CD4-positive, alpha-beta T cell treated with Interleukin-4 for 1 hour (primary cell): ENCODE data around the gene IL4R.
"Not testable (repeated sequence)": the region's sequence is repeated elsewhere in the genome, so short reads cannot be mapped to it uniquely, and the experiment has no call there.

Source experiments
- DNase-seq, 2 donors: peaks; one replicate each; pipeline ENCODE4 v3.0.0-alpha.2; 2020 to 2022

Gene IL4R

DNA sequence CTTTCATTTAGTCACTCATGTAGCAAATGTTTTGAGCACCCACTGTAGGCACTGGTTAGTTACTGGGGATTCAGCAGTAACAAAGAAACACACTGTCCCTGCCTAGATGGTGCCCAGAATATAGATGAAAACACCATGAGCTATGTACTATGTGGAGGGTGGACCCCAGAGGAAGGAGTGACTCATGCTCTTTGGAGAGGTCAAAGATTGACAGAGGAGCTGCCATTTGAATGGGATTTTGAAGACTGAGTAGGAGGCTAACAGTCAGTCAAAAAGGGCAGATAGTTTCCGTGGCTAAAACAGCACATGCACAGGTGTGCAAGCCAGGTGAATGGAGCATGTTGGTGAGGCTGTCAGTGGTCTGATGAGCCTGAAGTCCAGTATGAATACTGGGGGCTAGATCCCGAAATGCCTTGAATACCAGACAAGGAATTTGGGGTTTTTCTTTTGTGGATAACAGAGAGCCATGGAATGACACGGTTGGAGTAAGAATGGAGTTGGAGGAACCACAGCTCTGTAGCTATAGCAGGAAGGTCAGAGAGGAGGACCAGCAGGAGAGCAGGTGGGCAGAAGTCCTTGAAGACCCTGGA is 94.3 kb downstream of the IL4R start:
- peak in 1 of 2 donors; percentile 56 for DNase-seq

DNA sequence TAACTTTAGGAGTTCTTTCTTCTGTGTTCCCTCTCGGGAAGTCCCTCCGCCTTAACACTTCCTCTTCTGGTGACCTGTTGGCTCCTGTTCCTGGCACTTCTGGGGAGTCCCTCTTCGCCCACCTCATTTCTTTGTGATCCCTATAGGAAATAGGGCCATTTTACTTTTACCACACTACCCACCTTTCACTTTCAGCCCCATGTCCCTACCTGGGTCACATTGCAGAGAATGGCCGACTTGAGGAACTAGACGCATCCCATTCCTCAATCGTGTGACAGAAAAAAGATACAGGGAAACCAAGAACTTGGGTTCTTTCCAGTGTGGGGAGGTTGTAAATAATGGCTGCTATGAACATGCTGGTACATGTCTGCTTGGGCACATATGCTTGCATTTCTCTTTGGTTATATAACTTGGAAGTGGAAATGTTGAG is 94.8 kb downstream of the IL4R start:
- DNase-seq = peak in 1 of 2 donors; percentile 24

DNA sequence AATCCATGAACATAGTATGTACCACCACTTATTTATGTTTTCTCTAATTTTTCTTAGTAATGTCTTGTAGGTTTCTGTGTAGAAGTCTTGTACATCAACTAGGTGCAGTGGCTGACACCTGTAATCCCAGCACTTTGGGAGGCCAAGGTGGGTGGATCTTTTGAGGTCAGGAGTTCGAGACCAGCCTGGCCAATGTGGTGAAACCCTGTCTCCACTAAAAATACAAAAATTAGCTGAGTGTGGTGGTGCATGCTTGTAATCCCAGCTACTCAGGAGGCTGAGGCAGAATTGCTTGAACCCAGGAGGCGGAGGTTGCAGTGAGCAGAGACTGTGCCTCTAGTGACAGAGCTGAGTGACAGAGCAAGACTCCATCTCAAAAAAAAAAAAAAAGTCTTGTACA is 96.2 kb downstream of the IL4R start:
- not testable (repeated sequence) for DNase-seq

DNA sequence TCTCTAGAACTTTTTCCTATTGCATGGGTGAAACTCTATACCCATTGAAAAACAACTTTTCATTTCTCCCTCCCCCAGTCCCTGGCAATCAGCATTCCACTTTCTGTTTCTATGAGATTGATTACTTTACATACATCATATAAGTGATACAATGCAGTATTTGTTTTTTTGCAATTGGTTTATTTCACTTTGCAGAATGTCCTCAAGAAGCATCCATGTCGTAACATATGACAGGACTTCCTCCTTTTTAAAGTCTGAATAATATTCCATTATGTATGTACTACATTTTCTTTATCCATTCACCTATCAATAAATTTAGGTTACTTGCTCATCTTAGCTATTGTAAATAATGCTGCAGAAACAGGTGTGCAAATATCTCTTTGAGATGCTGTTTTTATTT is 97.0 kb downstream of the IL4R start:
- no peak for DNase-seq

DNA sequence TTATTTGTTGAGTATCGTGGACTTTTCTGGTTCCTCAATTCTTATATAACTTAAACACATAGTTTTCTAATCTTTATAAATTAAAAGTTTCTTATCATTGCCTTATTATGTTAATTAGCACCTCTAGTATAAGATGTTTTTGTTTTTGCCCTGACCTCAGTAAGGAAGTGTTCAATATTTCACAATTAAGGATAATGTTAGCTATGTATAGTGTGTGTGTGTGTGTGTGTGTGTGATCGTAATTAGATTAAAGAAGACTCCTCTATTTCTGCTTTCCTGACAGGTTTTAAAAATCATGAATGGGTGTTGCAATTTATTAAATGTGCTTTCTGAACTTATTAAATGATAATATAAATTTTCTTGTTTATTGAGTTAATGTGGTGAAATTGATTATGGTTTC is 100.2 kb downstream of the IL4R start:
- no peak for DNase-seq
